Germinal center (tissue), 1 donor: ENCODE measurements around the gene UBE2M.
"Not testable (repeated sequence)": the region's sequence is repeated elsewhere in the genome, so short reads cannot be mapped to it uniquely, and the experiment has no call there.

ENCODE experiments used
- DNase-seq: peaks from one replicate; pipeline ENCODE4 v3.0.0; 2012; ENCODE audit warnings: mixed read lengths, low spot score

The UBE2M gene

GRCh38 chr19:58558066-58558622, at the start of gene UBE2M:
Gene UBE2M (minus strand): TSS chr19:58558611. CDS start chr19:58558381, 230 bp downstream.
- no peak for DNase-seq

GRCh38 chr19:58607213-58607612, 48.8 kb upstream of the UBE2M start:
- not testable (repeated sequence) for DNase-seq

- not testable (repeated sequence) for DNase-seq
Measured at GRCh38 chr19:58606251-58606896, 48.0 kb upstream of the UBE2M start.

GRCh38 chr19:58586133-58586765, 27.8 kb upstream of the UBE2M start:
- no peak for DNase-seq

GRCh38 chr19:58585442-58586132, 27.2 kb upstream of the UBE2M start:
- DNase-seq, result no peak

GRCh38 chr19:58584498-58585441, 26.4 kb upstream of the UBE2M start:
- no peak for DNase-seq

- no peak for DNase-seq
Measured at GRCh38 chr19:58582985-58583384, 24.6 kb upstream of the UBE2M start.

GRCh38 chr19:58581227-58582141, 23.1 kb upstream of the UBE2M start:
- DNase-seq, result peak; percentile 83

GRCh38 chr19:58579473-58580142, 21.2 kb upstream of the UBE2M start:
- no peak for DNase-seq

GRCh38 chr19:58578012-58578925, 19.9 kb upstream of the UBE2M start:
- no peak for DNase-seq

GRCh38 chr19:58577581-58577980, 19.2 kb upstream of the UBE2M start:
- DNase-seq, result not testable (repeated sequence)

- peak; percentile 82 for DNase-seq
Measured at GRCh38 chr19:58575183-58576041, 17.0 kb upstream of the UBE2M start.

- DNase-seq, result no peak
Measured at GRCh38 chr19:58573658-58574164, 15.3 kb upstream of the UBE2M start.

- peak; percentile 96 for DNase-seq
Measured at GRCh38 chr19:58572818-58573657, 14.6 kb upstream of the UBE2M start, which contains the start of gene MZF1. Gene MZF1 (minus strand): TSS chr19:58573335. CDS start chr19:58571389, 1,946 bp downstream.

- DNase-seq, result no peak
Measured at GRCh38 chr19:58572026-58572817, 13.8 kb upstream of the UBE2M start.

- no peak for DNase-seq
Measured at GRCh38 chr19:58571575-58571947, 13.2 kb upstream of the UBE2M start.
